ENCODE data around the gene XKR3.

GRCh38 chr22:16781074-16781763 lies 44.0 kb downstream of the XKR3 start:
- TF ChIP-seq CTCF (IDR thresholded peaks at IDR 0.05; ENCODE audit: insufficient read depth, low read length, poor library complexity, severe bottlenecking) (no peak), EZH2phosphoT487 (conservative IDR thresholded peaks at IDR 0.05; ENCODE audit: low read length) (no peak)

All from SU-DHL-6 (cell line).